Breast epithelium (tissue), 4 donors: ENCODE measurements around the gene DBNDD2. TPM values are rescaled to one million over a fixed set of nuclear protein-coding genes. Genes with fewer than 3 reads are reported as not detected.
A peak's percentile ranks its signal among the peaks of the same experiment; 100 is the strongest.

Experiments used
- DNase-seq, 2 donors: peaks; one replicate each; pipeline ENCODE4 v3.0.0-alpha.2; 2019; ENCODE audit warnings: low spot score in 2 of 2
- H3K27ac ChIP-seq, 2 donors: fragments of 200-600 bp; sonication (generic) in 1 of 2; one replicate each; pipeline ENCODE4 v1.5.1; 2016 to 2019; ENCODE audit warnings: mild to moderate bottlenecking in 1 of 2
- H3K27me3 ChIP-seq, 2 donors: fragments of 200-600 bp; sonication (generic) in 1 of 2; one replicate each; pipeline versions ENCODE4 v1.5.1 to v1.6.0; 2017 to 2019; ENCODE audit warnings: control low read depth in 1 of 2, mild to moderate bottlenecking in 1 of 2
- H3K36me3 ChIP-seq: fragments of 200-600 bp; one replicate; pipeline ENCODE4 v1.5.1; 2019
- H3K4me1 ChIP-seq, 2 donors: fragments of 200-600 bp; sonication (generic); one replicate each; pipeline ENCODE4 v1.5.1; 2016 to 2019; ENCODE audit warnings: control low read depth in 1 of 2
- H3K4me3 ChIP-seq, 3 donors: fragments of 200-600 bp; sonication (generic); 1 replicate in 2 of 3; 2 replicates in 1 of 3; pipeline ENCODE4 v1.5.1; 2016 to 2019; ENCODE audit warnings: mild to moderate bottlenecking in 3 of 3, moderate library complexity in 2 of 3
- H3K9me3 ChIP-seq, 2 donors: fragments of 200-600 bp; sonication (generic) in 1 of 2; one replicate each; pipeline ENCODE4 v1.5.1; 2016 to 2019; ENCODE audit warnings: control low read depth in 1 of 2
- POLR2A ChIP-seq: fragments of 450-650 bp; IDR thresholded peaks from one replicate; pipeline ENCODE4 v1.6.1; 2016; ENCODE audit warnings: antibody characterized with exemption, mild to moderate bottlenecking, moderate library complexity
- POLR2AphosphoS5 ChIP-seq, 3 donors: sonication (generic); formaldehyde crosslinking; IDR thresholded peaks; one replicate each; pipeline ENCODE4 v1.6.1; 2017; ENCODE audit warnings: antibody characterized with exemption in 3 of 3
- intact Hi-C: fragments of 100-400 bp; cut with DNase I; formaldehyde crosslinking; loops from one replicate; pipeline ENCODE4 v1.15.1; 2023; ENCODE audit warnings: low total_unique reads
- total RNA-seq, 3 donors: library from RNA; depleted of rRNA; stranded (reverse); fragments of >200 nt; gene quantifications; one replicate each; pipeline ENCODE4 v1.1.0, GENCODE V29; 2016
- TF ChIP-seq, protein P1 (sequence below), 3 donors: fragments of 450-650 bp; IDR thresholded peaks; one replicate each; pipeline ENCODE4 v1.5.1; 2016 to 2017; ENCODE audit warnings: antibody characterized with exemption in 3 of 3, mild to moderate bottlenecking in 3 of 3, moderate library complexity in 3 of 3

DBNDD2 gene
- total RNA-seq, 3 donors from 2014 or later: 32.2 to 49.2 (median 44.5) TPM

DNA sequence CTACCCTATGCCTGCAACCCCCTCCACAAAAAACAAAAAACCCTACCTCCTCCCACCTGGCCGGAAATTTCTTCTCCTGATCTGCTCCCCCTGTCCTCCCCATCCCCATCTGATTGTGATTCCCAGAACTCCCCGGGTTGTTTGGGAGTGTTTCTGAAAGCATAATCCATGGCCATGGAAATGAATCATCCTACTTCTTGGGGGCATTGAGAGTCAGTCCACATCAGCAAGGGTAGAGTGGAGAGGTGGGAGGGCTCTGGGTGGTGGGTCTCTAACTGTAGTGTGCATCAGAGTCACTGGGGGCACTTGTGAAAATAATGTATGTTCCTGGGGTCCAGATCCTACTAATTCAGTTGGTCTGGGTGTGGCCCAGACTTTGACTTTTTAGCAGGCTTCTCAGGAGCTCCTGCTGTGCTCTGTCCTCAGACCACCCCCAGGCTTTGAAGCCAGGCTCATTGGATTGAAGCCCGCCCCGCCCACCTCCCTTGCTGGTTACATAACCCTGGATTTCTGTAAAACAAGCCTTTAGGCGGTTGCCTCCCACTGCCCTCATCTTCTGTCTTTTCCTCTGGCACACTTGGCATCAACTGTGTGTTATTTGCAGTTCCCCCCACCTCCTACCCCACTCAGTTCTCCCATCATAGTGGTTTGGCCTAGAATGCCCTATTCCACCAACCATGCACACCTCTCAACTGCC is 18.4 kb downstream of the DBNDD2 start:
- no peak overlapping the region for H3K4me3 ChIP-seq
- TF ChIP-seq POLR2AphosphoS5 (IDR thresholded peaks at IDR 0.05) (no peak), POLR2A (no peak)
- TF ChIP-seq, protein P1, sequence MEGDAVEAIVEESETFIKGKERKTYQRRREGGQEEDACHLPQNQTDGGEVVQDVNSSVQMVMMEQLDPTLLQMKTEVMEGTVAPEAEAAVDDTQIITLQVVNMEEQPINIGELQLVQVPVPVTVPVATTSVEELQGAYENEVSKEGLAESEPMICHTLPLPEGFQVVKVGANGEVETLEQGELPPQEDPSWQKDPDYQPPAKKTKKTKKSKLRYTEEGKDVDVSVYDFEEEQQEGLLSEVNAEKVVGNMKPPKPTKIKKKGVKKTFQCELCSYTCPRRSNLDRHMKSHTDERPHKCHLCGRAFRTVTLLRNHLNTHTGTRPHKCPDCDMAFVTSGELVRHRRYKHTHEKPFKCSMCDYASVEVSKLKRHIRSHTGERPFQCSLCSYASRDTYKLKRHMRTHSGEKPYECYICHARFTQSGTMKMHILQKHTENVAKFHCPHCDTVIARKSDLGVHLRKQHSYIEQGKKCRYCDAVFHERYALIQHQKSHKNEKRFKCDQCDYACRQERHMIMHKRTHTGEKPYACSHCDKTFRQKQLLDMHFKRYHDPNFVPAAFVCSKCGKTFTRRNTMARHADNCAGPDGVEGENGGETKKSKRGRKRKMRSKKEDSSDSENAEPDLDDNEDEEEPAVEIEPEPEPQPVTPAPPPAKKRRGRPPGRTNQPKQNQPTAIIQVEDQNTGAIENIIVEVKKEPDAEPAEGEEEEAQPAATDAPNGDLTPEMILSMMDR (IDR thresholded peaks at IDR 0.05): no peak
- intact Hi-C loops: loop anchor here (10.0 kb wide), 1 partner anchor 52 kb away; the partner anchor contains the start of gene TP53TG5
- H3K27ac ChIP-seq: peak overlapping the region in 1 of 2 donors; percentile 52
- H3K36me3 ChIP-seq: no peaks in the 10 kb centered on the region
- DNase-seq: no peak
- H3K4me1 ChIP-seq: no peaks in the 10 kb centered on the region
- H3K9me3 ChIP-seq: no peaks in the 10 kb centered on the region
- no peaks in the 10 kb centered on the region for H3K27me3 ChIP-seq

GRCh38 chr20:45427236-45428149 is 19.4 kb downstream of the DBNDD2 start:
- no peak for DNase-seq
- Histone ChIP-seq H3K9me3 (no peaks in the 10 kb centered on the region), H3K36me3 (no peaks in the 10 kb centered on the region), H3K27ac (peak overlapping the region in 1 of 2 donors; percentile 52), H3K4me1 (no peaks in the 10 kb centered on the region), H3K27me3 (no peaks in the 10 kb centered on the region), H3K4me3 (no peak overlapping the region)
- intact Hi-C loops: loop anchor here (10.0 kb wide), 1 partner anchor 53 kb away; the partner anchor contains the start of gene TP53TG5
- no peak for TF ChIP-seq POLR2AphosphoS5 (IDR thresholded peaks at IDR 0.05)
- TF ChIP-seq, protein P1 (IDR thresholded peaks at IDR 0.05): no peak
- no peak for TF ChIP-seq POLR2A

GRCh38 chr20:45429618-45430017 is 21.5 kb downstream of the DBNDD2 start:
- Histone ChIP-seq H3K4me1 (no peaks in the 10 kb centered on the region), H3K27ac (no peak overlapping the region), H3K36me3 (no peaks in the 10 kb centered on the region), H3K27me3 (no peaks in the 10 kb centered on the region), H3K9me3 (no peaks in the 10 kb centered on the region), H3K4me3 (no peak overlapping the region)
- intact Hi-C loops: loop anchor here (10.0 kb wide), 1 partner anchor 55 kb away; the partner anchor contains the start of gene TP53TG5
- TF ChIP-seq, protein P1 (IDR thresholded peaks at IDR 0.05): no peak
- TF ChIP-seq POLR2AphosphoS5 (IDR thresholded peaks at IDR 0.05) (no peak), POLR2A (no peak)
- DNase-seq: no peak

- H3K4me1 ChIP-seq: no peaks in the 10 kb centered on the region
- TF ChIP-seq POLR2A (no peak), POLR2AphosphoS5 (IDR thresholded peaks at IDR 0.05) (no peak)
- TF ChIP-seq, protein P1 (IDR thresholded peaks at IDR 0.05): no peak
- no peaks in the 10 kb centered on the region for H3K27me3 ChIP-seq
- no peaks in the 10 kb centered on the region for H3K36me3 ChIP-seq
- DNase-seq: no peak
- H3K9me3 ChIP-seq: no peaks in the 10 kb centered on the region
- intact Hi-C loops: no loop called here
- no peak overlapping the region for H3K4me3 ChIP-seq
- H3K27ac ChIP-seq: no peak overlapping the region
Measured at GRCh38 chr20:45432294-45432693, 24.2 kb downstream of the DBNDD2 start.
